Measurements from ENCODE around the gene TRMT112. TPM values are rescaled to one million over a fixed set of nuclear protein-coding genes. Genes with fewer than 3 reads are reported as not detected.
"Not testable (repeated sequence)": the region's sequence is repeated elsewhere in the genome, so short reads cannot be mapped to it uniquely, and the experiment has no call there.

TRMT112 gene
- total RNA-seq, 1 donor from 2014 or later: 149 TPM

- no peak for ATAC-seq
- intact Hi-C loops (cut with DNase I): no loop called here
- no peak for DNase-seq (ENCODE audit: low spot score)
Observed at GRCh38 chr11:64337538-64338249, 20.3 kb upstream of the TRMT112 start.

- ATAC-seq: no peak
- intact Hi-C loops (cut with DNase I): no loop called here
- no peak for DNase-seq (ENCODE audit: low spot score)
Observed at GRCh38 chr11:64334764-64335735, 17.7 kb upstream of the TRMT112 start.

- no peak for ATAC-seq
- intact Hi-C loops (cut with DNase I): no loop called here
- no peak for DNase-seq (ENCODE audit: low spot score)
Observed at GRCh38 chr11:64333556-64333955, 16.2 kb upstream of the TRMT112 start.

GRCh38 chr11:64331569-64332371 is 14.4 kb upstream of the TRMT112 start:
- intact Hi-C loops (cut with DNase I): no loop called here
- peak; percentile 58 for ATAC-seq
- DNase-seq (ENCODE audit: low spot score): no peak

GRCh38 chr11:64330888-64331287 is 13.5 kb upstream of the TRMT112 start:
- DNase-seq (ENCODE audit: low spot score) (no peak), ATAC-seq (no peak)
- intact Hi-C loops (cut with DNase I): no loop called here

GRCh38 chr11:64327993-64328392 is 10.6 kb upstream of the TRMT112 start:
- DNase-seq (ENCODE audit: low spot score) (no peak), ATAC-seq (no peak)
- intact Hi-C loops (cut with DNase I): no loop called here

GRCh38 chr11:64327375-64327774 is 10.0 kb upstream of the TRMT112 start:
- intact Hi-C loops (cut with DNase I): no loop called here
- no peak for DNase-seq (ENCODE audit: low spot score)
- ATAC-seq: no peak

DNA sequence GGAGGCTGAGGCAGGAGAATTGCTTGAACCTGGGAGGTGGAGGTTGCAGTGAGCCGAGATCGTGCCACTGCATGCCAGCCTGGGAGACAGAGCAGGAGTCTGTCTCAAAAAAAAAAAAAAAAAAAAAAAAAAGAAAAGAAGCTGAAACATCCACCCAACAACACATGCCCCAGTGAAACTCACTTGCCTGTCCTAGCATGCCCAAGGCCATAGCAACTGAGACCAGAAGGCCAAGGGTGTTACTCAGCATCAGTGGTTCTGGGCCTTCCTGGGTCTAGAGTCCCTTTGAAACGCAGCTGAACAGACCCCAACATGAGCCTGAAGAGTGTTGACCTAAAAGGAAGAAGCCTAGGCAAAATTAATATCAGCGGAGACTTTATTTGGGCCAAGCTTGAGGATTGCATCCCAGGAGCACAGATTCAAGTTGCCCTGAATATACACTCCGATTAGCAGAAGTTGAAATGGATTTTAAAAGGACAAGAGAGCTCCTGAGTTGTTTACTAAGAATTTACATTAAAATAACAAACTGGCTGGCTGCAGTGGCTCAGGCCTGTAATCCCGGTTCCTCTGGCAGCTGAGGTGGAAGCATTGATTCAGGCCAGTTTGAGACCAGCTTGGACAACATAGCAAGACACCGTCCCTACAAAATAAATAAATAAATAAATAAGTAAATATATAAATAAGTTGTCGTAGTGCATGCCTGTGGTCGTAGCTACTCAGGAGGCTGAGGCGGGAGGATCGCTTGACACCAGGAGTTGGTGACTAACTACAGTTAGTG is 7.5 kb upstream of the TRMT112 start:
- DNase-seq (ENCODE audit: low spot score) (no peak), ATAC-seq (no peak)
- intact Hi-C loops (cut with DNase I): no loop called here

- DNase-seq (ENCODE audit: low spot score); intact Hi-C loops (cut with DNase I); ATAC-seq: not testable (repeated sequence)
Observed at GRCh38 chr11:64323984-64324383, 6.6 kb upstream of the TRMT112 start.

GRCh38 chr11:64323373-64323772 is 6.0 kb upstream of the TRMT112 start:
- no peak for ATAC-seq
- intact Hi-C loops (cut with DNase I): no loop called here
- no peak for DNase-seq (ENCODE audit: low spot score)

DNA sequence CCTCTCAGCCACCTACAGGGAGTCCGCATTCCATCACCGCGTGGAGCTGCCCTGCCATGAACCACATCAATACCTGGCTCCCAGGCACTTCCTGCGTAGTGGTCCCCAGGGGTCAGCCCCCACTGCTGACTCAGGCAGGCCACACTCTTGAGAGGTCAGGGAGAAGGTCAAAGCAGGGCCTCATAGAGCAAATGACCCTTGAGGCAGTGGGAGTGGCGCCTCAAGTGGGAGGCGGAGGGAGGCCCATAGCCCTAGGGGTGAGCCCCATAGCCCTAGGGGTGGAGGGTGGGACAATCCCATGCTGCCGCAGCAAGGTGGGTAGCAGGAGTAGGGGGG is 5.5 kb upstream of the TRMT112 start:
- DNase-seq (ENCODE audit: low spot score) (no peak), ATAC-seq (no peak)
- intact Hi-C loops (cut with DNase I): no loop called here

GRCh38 chr11:64321533-64321932 is 4.2 kb upstream of the TRMT112 start:
- ATAC-seq (no peak), DNase-seq (ENCODE audit: low spot score) (no peak)
- intact Hi-C loops (cut with DNase I): no loop called here

DNA sequence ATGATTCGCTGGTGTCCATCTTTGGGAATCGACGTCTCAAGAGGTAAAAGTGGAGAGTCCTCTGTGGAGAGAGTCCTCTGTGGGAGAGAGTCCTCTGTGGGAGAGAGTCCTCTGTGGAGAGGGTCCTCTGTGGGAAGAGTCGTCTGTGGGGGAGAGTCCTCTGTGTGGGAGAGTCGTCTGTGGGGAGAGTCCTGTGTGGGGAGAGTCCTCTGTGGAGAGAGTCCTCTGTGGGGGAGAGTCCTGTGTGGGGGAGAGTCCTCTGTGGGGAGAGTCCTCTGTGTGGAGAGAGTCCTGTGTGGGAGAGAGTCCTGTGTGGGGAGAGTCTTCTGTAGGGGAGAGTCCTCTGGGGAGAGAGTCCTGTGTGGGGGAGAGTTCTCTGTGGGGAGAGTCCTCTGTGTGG is 3.7 kb upstream of the TRMT112 start:
- DNase-seq (ENCODE audit: low spot score) (no peak), ATAC-seq (no peak)
- intact Hi-C loops (cut with DNase I): no loop called here

- no peak for DNase-seq (ENCODE audit: low spot score)
- intact Hi-C loops (cut with DNase I): no loop called here
Observed at GRCh38 chr11:64320556-64320955, 3.2 kb upstream of the TRMT112 start.

DNA sequence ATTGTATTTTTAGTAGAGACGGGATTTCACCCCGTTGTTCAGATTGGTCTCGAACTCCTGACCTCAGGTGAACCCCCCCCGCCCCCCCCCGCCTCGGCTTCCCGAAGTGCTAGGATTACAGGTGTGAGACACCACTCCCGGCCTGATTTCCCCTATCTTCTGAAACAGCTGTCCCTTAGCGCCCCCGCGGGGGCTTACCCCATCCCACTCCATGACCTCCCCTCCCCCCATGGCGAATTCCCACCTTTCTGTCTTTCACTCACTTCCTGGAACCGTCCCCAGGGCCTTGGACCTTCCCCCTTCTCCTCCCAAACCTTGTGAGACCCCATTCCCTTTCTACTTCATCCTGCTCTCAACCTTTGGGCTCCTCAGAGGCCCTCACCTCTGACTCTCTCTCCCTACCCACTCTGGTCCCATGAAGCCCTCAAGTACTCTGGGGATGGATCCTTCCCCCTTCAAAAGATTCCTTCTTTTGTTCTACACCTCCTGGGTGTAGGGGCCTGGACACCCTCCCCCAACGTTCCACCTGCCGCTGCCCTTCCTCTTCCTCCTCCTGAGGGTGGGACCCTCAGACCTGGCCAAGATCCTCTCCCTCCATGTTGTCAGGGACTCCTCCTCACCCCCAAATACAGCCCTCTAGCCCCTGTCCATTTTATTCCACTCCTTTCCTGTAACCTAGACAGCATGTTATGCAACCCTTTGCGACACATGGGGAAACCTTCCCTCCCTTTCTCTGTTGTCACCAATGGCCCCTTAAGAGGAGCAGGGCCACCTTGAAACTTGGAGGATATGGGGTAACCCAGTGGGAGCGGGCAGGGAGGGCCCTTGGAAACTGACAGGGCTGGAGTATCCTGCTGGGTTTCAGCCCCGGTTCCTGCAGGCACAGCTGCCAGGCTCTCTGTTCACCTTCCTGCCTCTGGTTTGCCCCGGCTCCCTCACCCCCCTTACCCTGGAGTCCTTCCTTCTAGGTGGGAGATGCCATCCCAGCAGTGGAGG is 1.7 kb upstream of the TRMT112 start:
- no peak for DNase-seq (ENCODE audit: low spot score)
- no peak for ATAC-seq
- intact Hi-C loops (cut with DNase I): no loop called here

More at GRCh38 chr11:64320556-64320955, 3.2 kb upstream of the TRMT112 start:
- no peak for ATAC-seq

GRCh38 chr11:64317961-64318765 is 804 bp upstream of the TRMT112 start, which contains the start of gene PRDX5:
Gene PRDX5 (plus strand): TSS chr11:64318121. CDS start chr11:64318216, 95 bp downstream.
- intact Hi-C loops (cut with DNase I): no loop called here
- peak; percentile 97 for DNase-seq (ENCODE audit: low spot score)
- ATAC-seq: peak; percentile 95
